Liver (tissue), 3 donors: ENCODE measurements around the gene GLT8D2.

Experiments
- ATF3 ChIP-seq: IDR thresholded peaks from 2 replicates; pipeline ENCODE4 v1.6.1; 2016; ENCODE audit warnings: antibody characterized with exemption
- CTCF ChIP-seq: fragments of 150-350 bp; IDR thresholded peaks from 2 replicates; pipeline ENCODE4 v1.5.1; 2017; ENCODE audit warnings: improper control_type of control experiment, low read depth, low read length; ENCODE audit not compliant: missing input control
- GABPA ChIP-seq, 2 donors: IDR thresholded peaks in 1 of 2; conservative IDR thresholded peaks in 1 of 2; 2 replicates each; pipeline ENCODE4 v1.6.1; 2016; ENCODE audit warnings: antibody characterized with exemption in 2 of 2, mild to moderate bottlenecking in 1 of 2, moderate library complexity in 1 of 2
- JUND ChIP-seq, 2 donors: IDR thresholded peaks; 2 replicates each; pipeline ENCODE4 v1.6.1; 2016; ENCODE audit warnings: antibody characterized with exemption in 2 of 2
- MAX ChIP-seq: IDR thresholded peaks from 2 replicates; pipeline ENCODE4 v1.6.1; 2016; ENCODE audit warnings: antibody characterized with exemption
- NR2F2 ChIP-seq: IDR thresholded peaks from 2 replicates; pipeline ENCODE4 v1.6.1; 2016; ENCODE audit warnings: antibody characterized with exemption
- REST ChIP-seq: IDR thresholded peaks from 2 replicates; pipeline ENCODE4 v1.6.1; 2016; ENCODE audit warnings: antibody characterized with exemption, mild to moderate bottlenecking
- SP1 ChIP-seq: IDR thresholded peaks from 2 replicates; pipeline ENCODE4 v1.6.1; 2018; ENCODE audit warnings: antibody characterized with exemption, mild to moderate bottlenecking
- TAF1 ChIP-seq: conservative IDR thresholded peaks from 2 replicates; pipeline ENCODE4 v1.6.1; 2016; ENCODE audit warnings: antibody characterized with exemption, mild to moderate bottlenecking
- YY1 ChIP-seq: IDR thresholded peaks from 2 replicates; pipeline ENCODE4 v1.6.1; 2016; ENCODE audit warnings: antibody characterized with exemption, mild to moderate bottlenecking
- ZBTB33 ChIP-seq: IDR thresholded peaks from 2 replicates; pipeline ENCODE4 v1.6.1; 2016; ENCODE audit warnings: antibody characterized with exemption
- donor health status: healthy.
- donor health status: healthy.

- TF ChIP-seq CTCF = no peak
- TF ChIP-seq REST = no peak
- no peak for TF ChIP-seq TAF1
- no peak for TF ChIP-seq SP1
- TF ChIP-seq ATF3 = no peak
- TF ChIP-seq JUND (IDR thresholded peaks at IDR 0.05) = no peak
- no peak for TF ChIP-seq YY1
- TF ChIP-seq MAX = no peak
- TF ChIP-seq NR2F2 = no peak
- no peak for TF ChIP-seq GABPA (IDR thresholded peaks at IDR 0.05 in 1 of 2, conservative IDR thresholded peaks at IDR 0.05 in 1 of 2)
- TF ChIP-seq ZBTB33 = no peak
These were observed 83.3 kb downstream of the GLT8D2 start for GRCh38 chr12:103966736-103967135.
